PC-3 (cell line): Measurements from ENCODE around the gene CAMK1D. TPM values are rescaled to one million over a fixed set of nuclear protein-coding genes. Genes with fewer than 3 reads are reported as not detected.

Experiments used
- ATAC-seq: fragments of 200-7000 bp; cut with Tn5 transposase; 2 replicates; pipeline ENCODE4 v1.9.1; 2020; ENCODE audit warnings: mild to moderate bottlenecking, moderate library complexity
- BruUV-seq: library from RNA; stranded (reverse); fragments of 400-500 nt; replicated peaks from 2 replicates; lab custom pipeline; 2021; lab: Mats Ljungman, UMichigan
- CTCF ChIA-PET: fragments of 300-600 bp; sonication (Branson Sonifier 250); formaldehyde crosslinking; loops from one replicate; lab custom pipeline; 2022; ENCODE audit warnings: antibody characterized with exemption; lab: Charles Lee
- POLR2A ChIA-PET: fragments of 300-600 bp; sonication (Branson Sonifier 250); formaldehyde crosslinking; loops from one replicate; lab custom pipeline; 2022; ENCODE audit warnings: antibody characterized with exemption; ENCODE audit not compliant: unreplicated experiment; lab: Charles Lee
- DNase-seq: peaks from one replicate; pipeline ENCODE4 v3.0.0-alpha.2; 2015
- H2AFZ ChIP-seq: fragments of 300-600 bp; sonication (generic); 2 replicates; pipeline ENCODE4 v1.6.0; 2016; ENCODE audit warnings: antibody characterized with exemption, low read length
- H3F3A ChIP-seq: fragments of 300-600 bp; sonication (generic); one replicate; pipeline ENCODE4 v1.6.0; 2017; ENCODE audit warnings: antibody characterized with exemption, low read length, control low read depth, mild to moderate bottlenecking; ENCODE audit not compliant: unreplicated experiment
- H3K27ac ChIP-seq: fragments of 300-600 bp; sonication (generic); 2 replicates; pipeline ENCODE4 v1.5.1; 2016; ENCODE audit warnings: mild to moderate bottlenecking, low read length
- H3K27me3 ChIP-seq: fragments of 300-600 bp; sonication (generic); 2 replicates; pipeline ENCODE4 v1.6.1; 2016; ENCODE audit warnings: low read length, mixed read lengths
- H3K36me3 ChIP-seq: fragments of 300-600 bp; sonication (generic); 2 replicates; pipeline ENCODE4 v1.6.1; 2016; ENCODE audit warnings: low read depth, mixed run types, low read length, mixed read lengths
- H3K4me1 ChIP-seq: fragments of 300-600 bp; sonication (generic); 2 replicates; pipeline ENCODE4 v1.5.1; 2016; ENCODE audit warnings: low read length; ENCODE audit not compliant: insufficient read depth
- H3K4me2 ChIP-seq: fragments of 300-600 bp; sonication (generic); 2 replicates; pipeline ENCODE4 v1.6.0; 2016; ENCODE audit warnings: low read length
- H3K4me3 ChIP-seq: fragments of 300-600 bp; sonication (generic); 2 replicates; pipeline ENCODE4 v1.5.1; 2016; ENCODE audit warnings: mild to moderate bottlenecking, low read length, mixed read lengths
- H3K79me2 ChIP-seq: fragments of 300-600 bp; sonication (generic); 2 replicates; pipeline ENCODE4 v1.6.1; 2017; ENCODE audit warnings: low read length, mixed read lengths
- H3K9ac ChIP-seq: fragments of 300-600 bp; sonication (generic); 2 replicates; pipeline ENCODE4 v1.6.0; 2016; ENCODE audit warnings: mild to moderate bottlenecking, low read length
- H3K9me2 ChIP-seq: fragments of 300-600 bp; sonication (generic); replicated peaks from 2 replicates; pipeline ENCODE4 v1.6.1; 2016; ENCODE audit warnings: mixed run types, low read length, mixed read lengths
- H3K9me3 ChIP-seq: fragments of 300-600 bp; sonication (generic); 2 replicates; pipeline ENCODE4 v1.6.1; 2016; ENCODE audit warnings: low read length, mixed read lengths
- H4K20me1 ChIP-seq: fragments of 300-600 bp; sonication (generic); 2 replicates; pipeline ENCODE4 v1.6.1; 2016; ENCODE audit warnings: low read length, mixed read lengths
- EZH2 ChIP-seq: fragments of 300-600 bp; sonication (generic); IDR thresholded peaks from one replicate; pipeline ENCODE4 v1.6.1; 2017; ENCODE audit warnings: antibody characterized with exemption, mild to moderate bottlenecking, low read length; ENCODE audit not compliant: unreplicated experiment
- EZH2phosphoT487 ChIP-seq: fragments of 300-600 bp; sonication (generic); IDR thresholded peaks from 2 replicates; pipeline ENCODE4 v1.6.1; 2018; ENCODE audit warnings: mild to moderate bottlenecking, antibody characterized with exemption, low read length, borderline replicate concordance
- intact Hi-C: fragments of 100-400 bp; cut with micrococcal nuclease; formaldehyde crosslinking; loops from 2 replicates; pipeline ENCODE4 v1.9.0; 2023
- total RNA-seq: library from RNA; depleted of rRNA; stranded (reverse); fragments of >200 nt; gene quantifications from 2 replicates; pipeline ENCODE4 v1.2.3, GENCODE V29; 2014
- TF ChIP-seq, protein P1 (sequence below): fragments of 300-600 bp; sonication (generic); conservative IDR thresholded peaks from 2 replicates; pipeline ENCODE4 v1.5.1; 2017; ENCODE audit warnings: antibody characterized with exemption, low read depth, mild to moderate bottlenecking, low read length

Gene CAMK1D
- total RNA-seq, 1 experiment from 2014 or later, result 1.3 TPM

DNA sequence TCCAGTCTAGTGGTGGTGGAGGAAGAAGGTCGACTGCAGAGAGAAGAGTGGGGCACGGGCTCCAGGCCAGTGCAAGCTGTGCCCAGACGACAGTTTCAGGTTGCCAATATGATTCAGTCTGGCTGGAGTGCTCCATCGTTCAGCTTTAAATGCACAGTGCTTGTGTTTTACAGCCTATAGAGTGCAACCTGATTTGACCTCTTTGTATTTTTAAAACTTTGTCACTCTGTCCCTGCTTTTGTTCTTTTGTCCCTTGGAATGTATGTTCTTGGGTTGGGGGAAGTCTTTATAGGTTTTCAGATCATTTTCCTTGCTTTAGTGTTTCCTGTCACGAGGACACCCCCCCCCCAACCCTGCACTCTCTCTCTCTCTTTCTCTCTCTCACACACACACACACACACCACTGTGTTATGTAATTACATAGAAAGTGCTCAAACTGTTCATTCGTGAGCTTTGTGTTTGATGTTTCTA, 198.0 kb downstream of the CAMK1D start:
- ATAC-seq, result no peak
- CTCF ChIA-PET, result no interaction called here
- POLR2A ChIA-PET, result no interaction called here

DNA sequence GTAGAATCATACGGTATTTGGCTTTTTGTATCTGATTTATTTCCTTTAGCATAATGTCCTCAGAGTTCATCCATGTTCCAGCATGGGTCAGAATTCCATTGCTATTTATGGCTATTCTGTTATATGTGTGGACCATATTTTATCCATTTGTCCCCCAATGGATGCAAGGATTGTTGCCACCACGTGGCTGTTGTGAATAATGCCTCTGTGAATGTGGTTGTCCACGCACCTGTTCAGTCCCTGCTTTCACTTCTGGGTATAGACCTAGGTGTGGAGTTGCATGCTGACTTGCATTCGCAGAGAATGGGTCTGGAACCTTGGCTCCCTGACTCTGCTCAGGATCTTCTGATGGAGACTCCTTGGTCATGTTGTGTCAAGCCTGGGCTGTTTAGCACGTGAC, 199.9 kb downstream of the CAMK1D start:
- no peaks in the 10 kb centered on the region for H3K9me3 ChIP-seq
- intact Hi-C loops, result no loop called here
- no peak overlapping the region for H3K4me3 ChIP-seq
- ChIA-PET CTCF (no interaction called here), POLR2A (no interaction called here)
- H3K27ac ChIP-seq, result no peak overlapping the region
- no peaks in the 10 kb centered on the region for H3F3A ChIP-seq
- H3K79me2 ChIP-seq, result no peaks in the 10 kb centered on the region
- TF ChIP-seq, protein P1, sequence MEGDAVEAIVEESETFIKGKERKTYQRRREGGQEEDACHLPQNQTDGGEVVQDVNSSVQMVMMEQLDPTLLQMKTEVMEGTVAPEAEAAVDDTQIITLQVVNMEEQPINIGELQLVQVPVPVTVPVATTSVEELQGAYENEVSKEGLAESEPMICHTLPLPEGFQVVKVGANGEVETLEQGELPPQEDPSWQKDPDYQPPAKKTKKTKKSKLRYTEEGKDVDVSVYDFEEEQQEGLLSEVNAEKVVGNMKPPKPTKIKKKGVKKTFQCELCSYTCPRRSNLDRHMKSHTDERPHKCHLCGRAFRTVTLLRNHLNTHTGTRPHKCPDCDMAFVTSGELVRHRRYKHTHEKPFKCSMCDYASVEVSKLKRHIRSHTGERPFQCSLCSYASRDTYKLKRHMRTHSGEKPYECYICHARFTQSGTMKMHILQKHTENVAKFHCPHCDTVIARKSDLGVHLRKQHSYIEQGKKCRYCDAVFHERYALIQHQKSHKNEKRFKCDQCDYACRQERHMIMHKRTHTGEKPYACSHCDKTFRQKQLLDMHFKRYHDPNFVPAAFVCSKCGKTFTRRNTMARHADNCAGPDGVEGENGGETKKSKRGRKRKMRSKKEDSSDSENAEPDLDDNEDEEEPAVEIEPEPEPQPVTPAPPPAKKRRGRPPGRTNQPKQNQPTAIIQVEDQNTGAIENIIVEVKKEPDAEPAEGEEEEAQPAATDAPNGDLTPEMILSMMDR, result peak; percentile 28; the same call in 1 of the 2 replicates
- no peak for TF ChIP-seq EZH2phosphoT487
- DNase-seq (peak; percentile 19), ATAC-seq (no peak)
- BruUV-seq, result no TSS peak
- no peak overlapping the region for H2AFZ ChIP-seq
- no peak overlapping the region for H3K4me2 ChIP-seq
- no peaks in the 10 kb centered on the region for H3K27me3 ChIP-seq
- no peaks in the 10 kb centered on the region for H3K4me1 ChIP-seq
- no peaks in the 10 kb centered on the region for H4K20me1 ChIP-seq
- H3K9ac ChIP-seq, result no peak overlapping the region
- H3K9me2 ChIP-seq, result no peaks in the 10 kb centered on the region
- no peaks in the 10 kb centered on the region for H3K36me3 ChIP-seq

More for the DNA sequence above, 198.0 kb downstream of the CAMK1D start:
- no peaks in the 10 kb centered on the region for H3F3A ChIP-seq
- H3K9me3 ChIP-seq, result no peaks in the 10 kb centered on the region
- H3K27me3 ChIP-seq, result no peaks in the 10 kb centered on the region
- no peak overlapping the region for H2AFZ ChIP-seq
- no TSS peak for BruUV-seq
- H3K9me2 ChIP-seq, result no peaks in the 10 kb centered on the region
- no peak overlapping the region for H3K4me3 ChIP-seq
- H3K36me3 ChIP-seq, result no peaks in the 10 kb centered on the region
- H3K27ac ChIP-seq, result no peak overlapping the region
- no peak overlapping the region for H3K9ac ChIP-seq
- no peak for DNase-seq
- no peaks in the 10 kb centered on the region for H3K4me1 ChIP-seq
- no peaks in the 10 kb centered on the region for H3K79me2 ChIP-seq
- no peak overlapping the region for H3K4me2 ChIP-seq
- intact Hi-C loops, result no loop called here
- no peaks in the 10 kb centered on the region for H4K20me1 ChIP-seq
- TF ChIP-seq EZH2 (no peak), EZH2phosphoT487 (no peak)
- TF ChIP-seq, protein P1, result no peak

DNA sequence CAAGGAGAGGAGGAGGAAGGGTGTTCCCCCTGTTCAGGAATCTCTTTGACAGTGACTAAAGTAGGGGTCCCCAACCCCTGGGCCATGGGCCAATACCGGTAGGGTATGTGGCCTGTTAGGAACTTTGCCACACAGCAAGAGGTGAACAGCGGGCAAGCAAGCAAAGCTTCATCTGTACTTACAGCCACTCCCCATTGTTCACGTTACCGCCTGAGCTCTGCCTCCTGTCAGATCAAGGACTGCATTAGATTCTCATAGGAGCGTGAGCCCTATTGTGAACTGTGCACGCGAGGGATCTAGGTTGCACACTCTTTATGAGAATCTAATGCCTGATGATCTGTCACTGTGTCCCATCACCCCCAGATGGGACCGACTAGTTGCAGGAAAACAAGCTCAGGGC, 201.6 kb downstream of the CAMK1D start:
- no peaks in the 10 kb centered on the region for H3K9me3 ChIP-seq
- H3K79me2 ChIP-seq, result no peaks in the 10 kb centered on the region
- no peak overlapping the region for H3K4me3 ChIP-seq
- no peaks in the 10 kb centered on the region for H3K36me3 ChIP-seq
- no peak overlapping the region for H3K27ac ChIP-seq
- H2AFZ ChIP-seq, result no peak overlapping the region
- H3F3A ChIP-seq, result no peaks in the 10 kb centered on the region
- TF ChIP-seq, protein P1, result no peak
- TF ChIP-seq EZH2 (no peak), EZH2phosphoT487 (no peak)
- ChIA-PET CTCF (no interaction called here), POLR2A (no interaction called here)
- H3K4me2 ChIP-seq, result no peak overlapping the region
- H3K9ac ChIP-seq, result no peak overlapping the region
- H4K20me1 ChIP-seq, result no peaks in the 10 kb centered on the region
- DNase-seq (no peak), ATAC-seq (no peak)
- no TSS peak for BruUV-seq
- intact Hi-C loops, result no loop called here
- no peaks in the 10 kb centered on the region for H3K4me1 ChIP-seq
- H3K27me3 ChIP-seq, result no peaks in the 10 kb centered on the region
- no peaks in the 10 kb centered on the region for H3K9me2 ChIP-seq
